Epidermal melanocyte (primary cell): ENCODE results near the gene MT1HL1.
"Not testable (repeated sequence)": the region's sequence is repeated elsewhere in the genome, so short reads cannot be mapped to it uniquely, and the experiment has no call there.

ENCODE experiments used
- DNase-seq: peaks from one replicate; pipeline ENCODE4 v3.0.0; 2011; ENCODE audit warnings: low spot score; ENCODE audit not compliant: insufficient read length

Gene MT1HL1

GRCh38 chr1:236979149-236979900 lies 24.9 kb downstream of the MT1HL1 start:
- DNase-seq = no peak

DNA sequence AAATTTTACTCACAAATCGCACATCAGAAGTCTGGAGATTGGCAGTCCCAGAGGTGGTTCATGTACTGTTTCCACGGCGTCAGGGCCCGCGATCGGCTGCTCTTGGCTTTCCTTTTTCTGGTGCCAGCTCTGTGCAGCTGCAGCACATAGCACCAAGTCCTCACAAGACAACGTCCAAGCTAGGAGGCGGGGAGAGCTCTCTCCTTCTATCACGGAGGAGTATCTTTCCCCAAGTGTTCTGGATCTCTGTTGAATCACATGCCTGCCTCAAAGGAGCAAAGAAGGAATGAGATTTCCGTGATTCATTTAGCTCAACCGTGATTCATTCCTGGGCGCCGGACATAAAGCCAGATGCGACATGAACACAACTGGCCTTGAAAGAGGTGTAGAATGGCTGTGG lies 25.5 kb downstream of the MT1HL1 start:
- no peak for DNase-seq

DNA sequence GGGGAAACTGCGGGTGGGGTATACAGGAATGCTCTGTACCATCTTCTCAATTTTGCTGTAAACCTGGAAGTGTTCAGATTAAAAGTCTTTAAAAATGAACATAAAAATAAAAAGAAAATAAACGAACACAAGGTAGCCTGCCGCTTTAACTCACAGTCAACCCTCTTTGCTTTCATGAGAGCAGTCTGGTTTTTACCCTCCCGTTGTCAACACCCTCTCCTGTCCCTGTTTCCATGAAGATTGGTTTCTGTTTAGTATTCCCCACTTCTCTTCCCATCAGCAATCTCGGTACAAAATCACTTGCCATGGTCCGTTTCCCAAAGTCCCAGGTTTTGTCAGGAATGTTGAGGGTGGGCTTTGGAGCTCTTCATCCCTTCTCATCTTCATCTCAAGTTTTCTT lies 28.8 kb downstream of the MT1HL1 start:
- DNase-seq = no peak

GRCh38 chr1:236974025-236974424 lies 30.2 kb downstream of the MT1HL1 start:
- not testable (repeated sequence) for DNase-seq

- DNase-seq = no peak
Observed at GRCh38 chr1:236966636-236967035, 37.6 kb downstream of the MT1HL1 start.

DNA sequence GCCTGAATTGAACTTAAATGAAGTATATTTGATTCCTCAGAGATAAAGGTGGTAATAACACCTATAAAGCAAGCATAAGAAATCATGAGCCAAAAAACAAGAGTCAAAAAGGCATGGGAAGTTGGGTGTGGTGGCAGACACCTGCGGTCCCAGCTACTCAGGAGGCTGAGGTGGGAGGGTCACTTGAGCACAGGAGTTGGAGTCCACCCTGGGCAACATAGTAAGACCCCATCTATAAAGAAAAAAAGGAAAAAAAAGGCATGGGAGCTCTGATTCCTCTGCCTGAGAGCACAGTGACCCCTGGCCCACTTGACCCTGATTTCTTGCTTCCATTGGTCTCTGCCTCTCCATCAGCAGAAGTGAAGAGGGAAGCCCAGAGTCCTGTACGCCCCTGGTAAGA lies 40.3 kb downstream of the MT1HL1 start:
- no peak for DNase-seq

DNA sequence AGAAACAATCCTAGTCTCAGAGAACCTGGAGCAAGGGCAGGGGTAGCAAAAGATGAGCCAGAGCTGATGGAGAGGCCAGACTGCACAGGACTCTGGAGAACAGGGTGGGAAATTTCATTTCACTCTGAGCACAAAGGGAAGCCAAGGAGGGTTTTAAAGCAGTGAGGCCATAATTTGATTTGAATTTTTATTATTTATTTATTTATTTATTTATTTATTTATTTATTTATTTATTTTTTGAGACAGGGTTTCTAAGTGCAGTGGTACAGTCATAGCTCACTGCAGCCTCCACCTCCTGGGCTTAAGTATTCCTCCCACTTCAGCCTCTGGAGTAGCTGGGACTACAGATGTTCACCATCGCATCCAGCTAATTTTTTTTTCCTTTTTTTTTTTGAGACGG lies 45.1 kb downstream of the MT1HL1 start:
- DNase-seq = no peak

DNA sequence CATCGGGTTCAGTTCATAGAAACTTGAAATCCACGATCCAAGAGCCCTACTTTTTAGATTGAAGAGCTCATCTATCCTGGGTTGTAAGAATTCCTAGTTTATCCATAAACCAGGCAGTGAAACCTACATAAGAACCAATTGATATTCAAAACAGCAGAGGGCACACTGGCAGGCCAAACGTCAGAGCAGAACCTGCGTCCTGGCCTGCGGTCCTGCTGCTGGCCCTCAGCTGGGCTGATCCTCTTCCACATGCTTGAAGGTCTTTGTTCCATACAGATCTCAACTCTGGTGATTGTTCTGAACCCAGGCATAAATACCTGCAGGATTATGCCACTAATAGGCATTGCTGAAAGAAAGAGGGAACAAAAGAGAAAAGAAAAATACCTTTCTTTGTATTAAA lies 47.0 kb downstream of the MT1HL1 start:
- DNase-seq = no peak
